HL-60 (cell line): ENCODE results near the gene COL6A2.

Experiments used
- DNase-seq, 2 experiments: peaks; one replicate each; pipeline ENCODE4 v3.0.0-alpha.2; 2010 to 2020; ENCODE audit warnings: low read depth in 1 of 2, low spot score in 1 of 2
- H3K27ac ChIP-seq: fragments of 250-450 bp; sonication (Bioruptor Pico); replicated peaks from 2 replicates; pipeline ENCODE4 v1.5.1; 2020; ENCODE audit warnings: mild to moderate bottlenecking, moderate library complexity
- H3K27me3 ChIP-seq: fragments of 250-450 bp; sonication (Bioruptor Pico); 2 replicates; pipeline ENCODE4 v1.5.1; 2021; ENCODE audit warnings: mild to moderate bottlenecking, moderate library complexity; ENCODE audit not compliant: insufficient read depth, poor library complexity, severe bottlenecking
- H3K4me3 ChIP-seq: replicated peaks from 2 replicates; pipeline ENCODE4 v1.5.1; 2011; ENCODE audit warnings: mild to moderate bottlenecking, control low read depth, low read length; ENCODE audit not compliant: insufficient read depth
- GABPA ChIP-seq: IDR thresholded peaks from 2 replicates; pipeline ENCODE4 v1.6.1; 2012; ENCODE audit warnings: low read depth
- POLR2AphosphoS5 ChIP-seq: IDR thresholded peaks from 2 replicates; pipeline ENCODE4 v1.6.1; 2012; ENCODE audit warnings: low read depth
- REST ChIP-seq: IDR thresholded peaks from 2 replicates; pipeline ENCODE4 v1.6.1; 2012; ENCODE audit warnings: low read depth; ENCODE audit not compliant: insufficient replicate concordance
- SPI1 ChIP-seq: IDR thresholded peaks from 2 replicates; pipeline ENCODE4 v1.6.1; 2012; ENCODE audit warnings: low read depth, mild to moderate bottlenecking, borderline replicate concordance
- TF ChIP-seq, protein P1 (sequence below): IDR thresholded peaks from one replicate; pipeline ENCODE4 v1.5.1; 2011; ENCODE audit warnings: low read length, control low read depth, inconsistent platforms; ENCODE audit not compliant: insufficient read depth

The COL6A2 gene

DNA sequence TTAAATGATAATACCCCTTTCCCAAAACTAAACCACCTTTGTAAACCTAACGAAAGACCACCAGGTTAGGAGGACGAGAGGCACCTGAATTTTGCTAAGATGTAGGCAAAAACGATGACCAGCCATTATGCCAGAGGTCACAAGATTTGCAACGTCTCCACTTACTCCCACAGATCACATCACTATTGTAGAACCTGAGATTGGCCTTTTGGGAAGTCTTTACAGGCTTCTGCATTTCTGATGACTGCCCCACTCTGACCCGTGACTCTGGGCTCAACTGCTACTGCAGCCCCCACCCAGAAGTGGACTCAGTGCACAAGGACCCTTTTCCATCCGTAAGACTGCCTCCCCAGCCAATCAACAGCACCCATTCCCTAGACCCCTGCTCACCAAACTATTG lies 36.4 kb upstream of the COL6A2 start:
- TF ChIP-seq REST = no peak
- TF ChIP-seq POLR2AphosphoS5 = no peak
- no peak for TF ChIP-seq SPI1
- TF ChIP-seq, protein P1, sequence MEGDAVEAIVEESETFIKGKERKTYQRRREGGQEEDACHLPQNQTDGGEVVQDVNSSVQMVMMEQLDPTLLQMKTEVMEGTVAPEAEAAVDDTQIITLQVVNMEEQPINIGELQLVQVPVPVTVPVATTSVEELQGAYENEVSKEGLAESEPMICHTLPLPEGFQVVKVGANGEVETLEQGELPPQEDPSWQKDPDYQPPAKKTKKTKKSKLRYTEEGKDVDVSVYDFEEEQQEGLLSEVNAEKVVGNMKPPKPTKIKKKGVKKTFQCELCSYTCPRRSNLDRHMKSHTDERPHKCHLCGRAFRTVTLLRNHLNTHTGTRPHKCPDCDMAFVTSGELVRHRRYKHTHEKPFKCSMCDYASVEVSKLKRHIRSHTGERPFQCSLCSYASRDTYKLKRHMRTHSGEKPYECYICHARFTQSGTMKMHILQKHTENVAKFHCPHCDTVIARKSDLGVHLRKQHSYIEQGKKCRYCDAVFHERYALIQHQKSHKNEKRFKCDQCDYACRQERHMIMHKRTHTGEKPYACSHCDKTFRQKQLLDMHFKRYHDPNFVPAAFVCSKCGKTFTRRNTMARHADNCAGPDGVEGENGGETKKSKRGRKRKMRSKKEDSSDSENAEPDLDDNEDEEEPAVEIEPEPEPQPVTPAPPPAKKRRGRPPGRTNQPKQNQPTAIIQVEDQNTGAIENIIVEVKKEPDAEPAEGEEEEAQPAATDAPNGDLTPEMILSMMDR = no peak
- TF ChIP-seq GABPA = no peak
- Histone ChIP-seq H3K27ac (no peak overlapping the region), H3K27me3 (peaks cover 27% of the 10 kb centered on the region), H3K4me3 (no peak overlapping the region)
- DNase-seq = no peak

- Histone ChIP-seq H3K27ac (no peak overlapping the region), H3K27me3 (peaks cover 22% of the 10 kb centered on the region), H3K4me3 (no peak overlapping the region)
- TF ChIP-seq GABPA (no peak), POLR2AphosphoS5 (no peak)
- TF ChIP-seq, protein P1 = no peak
- DNase-seq = no peak
Measured at GRCh38 chr21:46061950-46062349, 36.0 kb upstream of the COL6A2 start.

DNA sequence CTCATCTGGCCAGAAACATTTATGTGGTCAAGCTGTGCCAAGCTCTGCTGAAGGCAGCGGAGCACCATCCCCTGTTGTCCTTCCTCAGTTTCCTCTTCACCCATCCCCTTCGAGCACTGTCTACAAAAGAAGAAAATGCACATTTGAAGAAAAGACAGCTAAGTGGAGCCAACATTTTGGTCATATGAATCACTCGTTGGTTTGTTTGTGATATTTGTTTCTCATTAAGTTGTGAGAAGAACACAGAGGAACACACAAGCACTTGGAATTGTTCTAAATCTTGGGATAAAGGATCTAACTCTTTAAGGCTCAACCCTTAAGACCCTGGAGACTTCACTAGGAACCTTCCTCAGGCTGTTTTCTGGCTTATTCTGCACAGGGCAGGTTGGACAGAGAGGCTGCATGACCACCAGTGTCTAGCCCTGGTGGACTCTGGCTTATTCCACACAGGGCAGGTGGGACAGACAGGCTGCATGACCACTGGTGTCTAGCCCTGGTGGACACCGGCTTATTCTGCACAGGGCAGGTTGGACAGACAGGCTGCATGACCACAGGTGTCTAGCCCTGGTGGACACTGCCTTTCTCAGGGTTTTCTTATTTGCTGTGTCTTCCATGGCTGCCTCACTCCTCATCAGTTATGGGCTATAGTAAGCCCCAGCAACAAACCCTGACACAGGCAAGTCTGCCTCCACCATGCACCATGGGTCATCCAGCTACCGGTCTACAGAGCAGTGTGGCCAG lies 35.3 kb upstream of the COL6A2 start:
- TF ChIP-seq, protein P1 = no peak
- TF ChIP-seq GABPA = no peak
- TF ChIP-seq SPI1 = no peak
- TF ChIP-seq POLR2AphosphoS5 = no peak
- no peak for TF ChIP-seq REST
- DNase-seq = no peak
- Histone ChIP-seq H3K4me3 (no peak overlapping the region), H3K27ac (no peak overlapping the region), H3K27me3 (peaks cover 16% of the 10 kb centered on the region)

GRCh38 chr21:46063227-46063626 lies 34.7 kb upstream of the COL6A2 start:
- DNase-seq = no peak
- Histone ChIP-seq H3K27ac (no peak overlapping the region), H3K4me3 (no peak overlapping the region), H3K27me3 (peaks cover 12% of the 10 kb centered on the region)
- no peak for TF ChIP-seq SPI1
- TF ChIP-seq, protein P1 = no peak
- no peak for TF ChIP-seq REST
